Measurements from ENCODE around the gene CYP2E1.
"Not testable (repeated sequence)": the region's sequence is repeated elsewhere in the genome, so short reads cannot be mapped to it uniquely, and the experiment has no call there.

CYP2E1 gene

DNA sequence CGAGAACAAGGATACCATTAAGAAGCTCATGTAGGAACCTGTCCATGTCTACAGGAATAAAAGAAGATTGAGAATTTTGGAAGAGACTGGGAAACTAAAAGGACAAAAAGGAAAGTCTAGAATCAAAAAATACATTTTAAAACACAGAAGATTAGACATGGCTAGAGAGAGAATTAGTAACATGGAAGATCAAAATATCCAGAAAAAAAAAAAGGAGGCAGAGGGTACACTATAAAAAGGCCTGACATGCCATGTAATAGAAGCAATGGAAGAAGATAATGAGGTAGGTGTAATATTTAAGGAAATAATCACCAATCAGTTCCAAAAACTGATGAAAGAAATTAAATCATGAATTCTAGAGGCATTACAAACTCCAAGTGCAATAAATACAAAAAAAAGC is 46.3 kb downstream of the CYP2E1 start:
- DNase-seq, result not testable (repeated sequence)

DNA sequence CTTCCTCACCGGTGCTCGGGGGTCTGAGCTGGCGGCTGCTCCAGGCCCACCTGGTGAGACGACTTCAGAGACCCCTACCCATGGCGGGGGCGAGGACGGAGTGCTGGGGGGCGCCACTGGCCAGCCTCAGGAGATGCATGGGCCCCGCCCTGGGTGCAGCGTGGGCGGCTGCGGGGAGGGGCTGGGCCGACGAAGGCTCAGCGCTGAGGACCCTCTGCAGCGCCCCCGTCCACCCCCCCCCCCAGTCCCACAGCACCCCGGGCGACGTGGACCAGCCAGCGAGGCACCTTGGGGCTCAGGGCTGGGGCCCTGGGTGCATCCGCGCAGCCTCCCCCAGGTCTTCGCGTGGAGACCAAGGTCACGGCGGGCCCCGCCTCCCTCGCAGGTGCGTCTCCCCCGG is 49.9 kb downstream of the CYP2E1 start:
- DNase-seq, result not testable (repeated sequence)

Measured in C1 segment of cervical spinal cord (tissue), 14 donors.